NCI-H1092 (cell line): ENCODE data around the gene IFFO2.

Source experiments
- DNase-seq: peaks from one replicate; lab custom pipeline; 2025; lab: John Stamatoyannopoulos, UW

IFFO2 gene

GRCh38 chr1:18936814-18937481 is 19.5 kb downstream of the IFFO2 start:
- DNase-seq, result no peak

DNA sequence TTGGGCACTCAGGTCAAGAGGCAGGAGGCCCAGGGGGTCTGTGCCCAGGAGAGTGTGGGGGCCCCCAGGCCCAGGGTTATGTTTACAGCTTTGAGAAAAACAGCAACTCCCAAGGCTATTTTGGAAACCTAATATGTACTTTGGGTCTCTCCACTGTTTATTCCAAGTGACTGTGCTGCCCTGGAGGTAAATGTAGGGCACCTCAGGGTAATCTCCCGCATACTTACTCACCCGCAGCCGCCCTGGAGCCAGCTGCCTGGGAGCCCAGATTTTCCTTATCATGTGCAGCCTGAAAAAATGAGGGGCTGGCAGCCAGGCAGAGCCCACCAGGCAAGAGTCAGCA is 20.0 kb downstream of the IFFO2 start:
- DNase-seq, result no peak

GRCh38 chr1:18934205-18935000 is 22.1 kb downstream of the IFFO2 start:
- no peak for DNase-seq

DNA sequence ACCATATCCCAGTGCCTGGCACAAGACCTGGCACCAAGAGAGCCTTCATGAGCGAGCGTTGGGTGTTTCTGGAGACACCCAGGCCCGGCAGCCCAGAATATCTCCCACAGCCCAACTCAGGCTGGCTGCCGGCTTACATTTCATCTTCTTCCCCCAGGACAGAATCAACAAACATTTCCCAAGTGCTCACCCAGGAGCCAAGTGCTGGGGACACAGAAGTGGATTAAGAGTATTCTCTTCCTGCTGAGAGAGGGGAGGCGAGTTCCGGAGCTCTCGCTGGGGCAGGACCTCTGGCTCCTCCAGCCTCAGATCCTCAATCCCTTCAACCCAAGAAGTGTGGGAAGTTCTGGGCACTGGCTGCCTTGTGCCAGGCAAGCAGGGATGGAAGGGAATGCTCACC is 23.6 kb downstream of the IFFO2 start:
- DNase-seq, result no peak

DNA sequence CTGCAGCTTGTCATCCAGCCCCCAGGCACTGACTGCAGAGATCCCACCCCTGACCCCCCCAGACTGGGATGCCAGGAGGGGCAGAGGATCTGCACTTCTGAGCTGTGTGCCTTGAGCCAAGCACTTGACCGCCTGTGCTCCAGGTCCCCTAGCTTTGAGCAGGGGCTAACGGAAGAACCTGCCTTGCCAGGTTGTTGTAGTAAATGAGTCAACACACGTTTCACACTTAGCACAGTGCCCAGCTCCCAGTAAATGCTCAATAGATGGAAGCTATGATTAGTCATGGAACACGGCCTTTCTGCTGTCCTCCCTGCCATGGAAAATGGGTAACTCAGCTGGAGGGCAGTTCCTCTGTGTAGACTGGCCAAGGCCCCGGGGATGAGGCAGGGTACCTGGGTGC is 24.1 kb downstream of the IFFO2 start:
- DNase-seq, result no peak

DNA sequence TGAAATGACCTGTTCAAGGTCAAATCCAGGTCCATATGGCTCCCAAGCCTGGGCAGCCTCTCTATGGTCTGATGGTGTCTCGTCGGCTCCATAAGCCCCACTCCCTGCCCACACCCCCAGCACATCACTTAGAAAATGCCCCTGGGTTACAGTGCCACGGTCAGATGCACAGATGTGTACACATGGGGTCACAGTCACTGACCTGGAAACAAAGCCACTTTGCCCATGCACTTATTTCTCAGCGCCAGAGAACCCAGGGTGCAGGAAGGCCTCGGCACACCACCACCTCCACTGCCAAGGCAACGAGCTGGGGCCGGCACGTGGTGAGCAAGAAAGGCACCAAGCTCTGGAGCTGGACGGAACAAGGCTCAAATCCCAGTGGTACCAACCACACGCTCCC is 24.7 kb downstream of the IFFO2 start:
- DNase-seq, result no peak

- no peak for DNase-seq
These were observed 26.8 kb downstream of the IFFO2 start for GRCh38 chr1:18929686-18930085.

- DNase-seq, result no peak
These were observed 27.5 kb downstream of the IFFO2 start for GRCh38 chr1:18928985-18929384.

DNA sequence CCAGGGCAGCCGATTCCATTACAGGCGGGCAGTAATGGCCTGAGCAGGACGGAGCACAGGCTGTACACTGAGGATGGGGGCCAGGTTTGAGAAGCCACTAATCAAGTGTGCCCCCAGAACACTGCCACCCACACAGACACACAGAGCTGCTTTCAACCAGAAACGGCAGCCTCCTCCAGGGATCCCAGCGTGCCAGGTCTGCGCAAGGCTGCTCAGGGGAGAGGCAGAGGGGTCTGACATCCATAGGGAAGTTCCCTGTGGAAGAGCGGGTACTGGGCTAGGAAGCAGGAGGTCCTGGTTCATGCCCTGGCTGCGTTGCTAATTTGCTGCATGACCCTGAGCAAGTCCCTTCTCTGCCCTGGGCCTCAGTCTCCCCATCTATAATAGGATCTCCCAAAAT is 28.1 kb downstream of the IFFO2 start:
- DNase-seq, result no peak

DNA sequence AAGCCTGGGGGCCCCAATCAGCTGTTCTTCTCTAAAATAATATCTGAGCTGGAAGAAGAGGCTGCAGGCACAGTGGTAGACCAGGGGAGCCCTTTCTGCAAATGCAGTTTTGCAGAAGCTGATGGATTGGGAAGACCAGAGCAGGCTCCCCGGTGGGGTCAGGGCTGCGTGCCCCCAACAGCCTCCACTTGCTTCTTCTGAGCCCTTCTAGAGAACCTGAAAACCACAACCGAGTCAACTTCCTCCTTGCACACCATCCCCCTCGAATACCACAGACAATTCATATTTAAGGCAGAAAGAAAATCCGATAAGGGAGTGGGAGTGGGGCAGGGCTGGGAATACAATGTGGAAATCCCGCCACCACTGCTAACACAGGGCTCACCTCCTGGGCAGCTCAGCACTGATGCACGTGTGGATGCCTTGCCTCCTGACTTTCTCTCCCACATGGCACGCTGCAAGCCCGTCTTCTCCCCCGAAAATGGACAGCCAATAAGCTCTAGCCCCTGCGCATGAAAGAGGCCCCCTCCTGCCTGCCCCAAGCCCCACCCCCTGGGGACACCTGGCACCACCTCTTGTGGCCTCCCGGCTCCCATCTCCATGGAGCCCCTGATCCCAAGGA is 28.7 kb downstream of the IFFO2 start:
- DNase-seq, result no peak

DNA sequence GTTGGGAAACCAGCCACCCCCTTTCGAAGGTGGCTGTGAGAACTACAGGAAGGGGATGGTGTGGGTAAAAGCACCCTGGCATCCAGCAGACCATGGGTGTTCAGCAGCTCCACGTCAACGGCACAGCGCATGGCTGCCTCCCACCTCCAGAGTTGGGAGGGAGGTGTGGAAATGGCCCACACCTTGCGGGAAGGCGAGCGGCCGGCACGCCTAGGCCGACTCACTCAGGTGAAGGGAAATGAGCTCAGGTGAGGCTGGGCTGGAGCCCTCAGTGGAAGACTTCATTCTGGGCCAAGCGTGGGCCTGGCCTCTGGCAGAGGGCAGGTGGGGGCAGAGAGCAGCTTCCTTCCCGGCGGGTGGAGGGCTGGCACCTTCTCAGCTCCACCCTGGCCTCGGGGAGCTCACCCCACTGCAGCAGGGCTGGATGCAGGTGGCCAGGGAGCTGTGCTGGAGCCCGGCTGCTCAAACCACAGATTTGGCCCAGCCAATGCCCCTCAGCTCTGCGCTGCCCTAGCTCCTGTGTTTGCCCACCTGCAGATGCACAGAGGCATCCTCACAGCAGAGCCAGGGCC is 29.3 kb downstream of the IFFO2 start:
- DNase-seq, result no peak

DNA sequence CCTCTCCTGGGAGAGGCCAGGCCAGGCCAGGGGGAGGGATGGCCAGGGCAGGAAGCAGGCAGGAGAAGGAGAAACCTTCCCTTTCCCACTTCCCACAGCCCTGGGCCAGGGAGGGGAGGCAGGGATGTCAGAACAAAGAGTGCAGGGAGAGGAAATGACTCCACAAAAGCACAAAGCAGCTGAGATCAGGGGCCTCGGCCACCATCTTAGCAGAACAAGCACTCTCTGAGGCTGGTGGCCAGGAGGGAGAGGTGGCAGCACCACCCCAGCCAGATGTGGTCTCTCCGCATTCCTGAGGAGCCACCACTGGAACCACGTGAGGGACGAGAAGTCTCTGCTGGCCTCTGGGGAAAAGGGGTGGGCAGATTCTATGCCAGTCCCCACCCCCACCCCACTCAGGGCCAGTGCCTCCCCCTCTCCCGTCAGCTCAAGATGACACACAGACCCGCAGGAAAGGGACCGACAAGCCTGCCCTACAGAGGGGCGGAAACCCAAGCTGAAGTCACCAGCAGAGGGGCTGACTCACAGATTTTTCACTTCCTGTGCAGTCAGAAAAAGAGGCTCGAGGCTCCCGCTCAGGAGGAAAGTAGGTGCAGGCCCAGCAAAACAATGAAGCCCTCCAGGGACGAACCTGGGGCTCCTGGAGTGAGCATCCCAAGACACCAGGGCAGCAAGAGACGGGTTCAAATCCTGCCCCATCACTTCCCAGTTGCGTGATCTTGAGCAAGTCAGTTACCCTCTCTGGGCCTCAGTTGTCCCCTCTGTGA is 30.0 kb downstream of the IFFO2 start:
- DNase-seq, result no peak

- DNase-seq, result no peak
These were observed 31.2 kb downstream of the IFFO2 start for GRCh38 chr1:18925279-18925678.

GRCh38 chr1:18924221-18924691 is 32.2 kb downstream of the IFFO2 start:
- no peak for DNase-seq

DNA sequence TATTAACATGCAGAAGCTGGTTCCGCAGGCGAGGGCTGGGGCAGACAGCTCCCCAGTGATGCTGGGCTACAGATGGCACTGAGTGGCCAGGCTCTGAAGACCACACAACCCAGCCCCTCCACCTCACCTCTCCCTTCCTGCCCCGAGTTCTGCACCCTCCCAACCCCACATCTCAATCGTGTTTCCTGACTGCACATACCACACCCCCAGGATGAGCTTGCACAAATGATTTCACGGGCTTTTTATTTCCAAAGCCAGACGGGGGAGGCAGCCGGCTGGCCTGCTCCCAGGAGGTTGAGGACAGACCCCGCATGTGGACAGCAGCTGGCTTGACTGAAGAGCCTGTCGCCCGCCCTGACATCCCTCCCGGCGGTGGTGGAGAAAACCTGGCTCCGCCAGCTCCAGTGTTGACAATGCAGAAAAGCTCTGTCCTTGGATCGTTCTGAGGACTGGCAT is 32.7 kb downstream of the IFFO2 start:
- peak; percentile 63 for DNase-seq

DNA sequence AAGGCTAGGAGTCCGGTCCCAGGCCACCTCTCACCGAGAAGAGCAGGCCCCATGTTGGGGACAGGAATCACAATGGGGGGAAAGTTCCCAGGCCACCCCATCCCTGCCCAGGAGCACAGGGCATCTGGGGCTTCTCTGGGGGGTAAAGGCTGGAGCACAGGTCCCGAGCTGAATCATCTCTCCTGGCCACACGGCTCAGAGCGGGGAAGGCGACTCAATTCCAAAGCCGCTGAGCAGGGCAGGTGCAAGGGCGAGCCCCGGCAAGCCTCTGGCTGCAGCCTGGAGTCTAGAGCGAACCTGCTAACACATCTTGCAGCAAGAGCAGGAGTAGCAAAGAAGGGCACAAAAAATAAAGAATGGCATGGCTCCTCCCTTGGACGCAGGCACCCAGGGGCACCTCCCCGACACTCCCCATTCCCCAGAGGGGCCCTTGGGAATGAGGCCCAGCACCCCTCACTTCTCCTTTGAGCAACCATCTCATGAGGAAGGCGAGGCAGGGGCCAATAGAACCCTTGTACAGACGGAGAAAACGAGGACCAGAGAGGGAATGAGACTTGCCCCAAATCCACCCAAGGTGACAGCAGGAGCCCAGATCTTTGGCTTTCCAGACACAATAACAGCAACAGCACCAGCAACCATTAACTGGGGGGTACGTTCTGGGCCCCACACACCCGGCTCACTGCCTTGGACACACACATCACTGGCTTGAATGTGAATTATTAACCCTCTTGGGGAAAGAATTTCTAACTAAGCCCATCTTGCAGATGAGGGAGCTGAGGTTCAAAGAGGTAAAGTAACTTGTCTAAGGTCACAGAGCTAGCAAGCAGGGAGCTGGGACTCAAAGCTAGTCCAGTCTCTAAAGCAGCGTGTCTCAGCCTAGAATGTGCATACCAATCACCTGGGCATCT is 33.4 kb downstream of the IFFO2 start:
- DNase-seq, result no peak

DNA sequence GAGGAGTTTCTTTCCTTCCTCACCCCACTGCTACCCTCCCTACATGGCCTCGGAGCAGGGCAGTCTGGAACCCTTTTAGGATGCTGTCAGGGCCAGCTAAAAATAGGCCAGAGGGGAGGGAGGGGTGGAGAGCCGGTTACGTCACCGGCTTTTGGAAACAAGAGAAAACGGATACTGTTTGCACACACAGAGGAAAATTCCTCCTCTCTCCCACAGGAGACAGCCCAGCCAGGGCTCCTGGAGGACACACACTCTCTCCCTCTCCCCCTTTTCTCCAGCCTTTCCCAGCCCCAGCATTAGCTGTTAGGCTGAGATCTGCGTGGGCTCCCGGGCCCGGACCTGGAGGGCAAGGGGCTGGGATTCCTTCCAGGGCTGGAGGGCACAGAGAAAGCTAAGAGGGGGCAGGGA is 34.2 kb downstream of the IFFO2 start:
- DNase-seq, result no peak

GRCh38 chr1:18921516-18922251 is 34.8 kb downstream of the IFFO2 start:
- DNase-seq, result no peak

DNA sequence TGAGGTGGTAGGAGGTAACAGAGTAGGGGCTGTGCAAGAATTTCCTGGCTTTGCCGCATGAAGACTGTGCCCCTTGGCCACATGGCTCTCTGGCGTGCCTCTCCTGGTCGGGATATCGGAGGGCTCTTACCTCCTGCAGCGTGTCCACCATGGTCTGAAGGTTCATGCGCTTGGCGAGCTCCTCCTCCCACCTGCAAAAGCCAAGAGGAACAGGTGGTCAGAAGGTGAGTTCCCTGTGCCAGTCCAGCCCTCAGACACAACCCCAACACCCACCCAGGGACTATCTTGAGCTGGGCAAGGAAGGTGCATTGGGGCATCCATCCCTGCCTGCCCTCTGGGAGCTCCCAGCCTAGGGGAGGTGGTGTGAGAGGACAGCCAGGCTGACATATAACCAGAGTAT is 35.5 kb downstream of the IFFO2 start:
- no peak for DNase-seq

GRCh38 chr1:18919956-18920355 is 36.5 kb downstream of the IFFO2 start:
- DNase-seq, result no peak
